GM21528 (cell line): ENCODE results near the gene FCN1.

Source experiments
- ATAC-seq: cut with Tn5 transposase; IDR thresholded peaks from one replicate; pipeline ENCODE4 v1.9.1; 2021; ENCODE audit warnings: mild to moderate bottlenecking, moderate library complexity; ENCODE audit not compliant: unreplicated experiment, low FRiP score

Gene FCN1

DNA sequence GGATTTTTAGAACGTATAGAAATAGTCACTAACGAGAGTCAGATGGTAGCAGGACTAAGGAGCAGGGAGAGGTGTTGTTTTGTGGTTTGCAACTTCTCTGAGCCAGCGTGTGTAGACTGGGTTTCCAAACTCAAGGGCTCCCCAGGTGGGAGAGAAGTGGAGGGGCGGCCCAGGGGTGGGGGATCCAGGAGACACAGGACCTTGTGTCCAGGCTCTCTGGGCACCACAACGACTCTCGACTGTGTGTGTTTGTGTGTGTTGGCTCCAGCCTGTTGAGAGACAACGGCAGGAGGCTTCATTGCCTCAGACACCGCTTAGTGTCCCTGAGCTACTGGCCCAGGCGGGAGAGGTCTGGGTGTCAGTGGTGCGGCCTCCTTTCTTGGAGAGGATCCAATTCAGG lies 934 bp upstream of the FCN1 start:
- ATAC-seq: no peak

DNA sequence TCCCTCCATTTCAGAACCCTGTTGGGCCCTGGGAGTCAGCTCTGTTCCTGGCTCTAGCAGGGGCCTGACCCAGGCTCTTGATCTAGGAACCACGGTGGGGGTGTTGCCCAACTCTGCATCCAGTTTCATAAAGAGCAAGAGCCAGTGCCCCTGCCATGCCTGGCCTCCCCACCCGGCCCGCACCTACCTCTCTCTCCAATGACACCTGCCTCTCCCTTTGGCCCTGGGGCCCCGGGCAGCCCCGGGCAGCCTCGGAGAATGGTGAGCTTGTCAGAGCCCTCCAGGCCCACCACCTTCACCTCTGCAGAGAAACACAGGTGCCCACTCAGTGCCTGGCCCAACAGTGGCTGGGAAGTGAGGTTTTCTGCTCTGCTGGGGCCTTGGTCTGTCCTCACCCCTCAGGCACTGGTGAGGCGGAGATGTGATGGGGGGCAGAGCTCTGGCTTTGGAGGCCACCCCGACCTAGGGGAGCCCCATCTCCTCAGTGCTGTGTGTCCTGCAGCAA lies 1.5 kb downstream of the FCN1 start:
- ATAC-seq: no peak

- no peak for ATAC-seq
Observed at GRCh38 chr9:134915046-134915985, 2.4 kb downstream of the FCN1 start.

- no peak for ATAC-seq
Observed at GRCh38 chr9:134914501-134914834, 3.2 kb downstream of the FCN1 start.

GRCh38 chr9:134913713-134914500 lies 3.8 kb downstream of the FCN1 start:
- no peak for ATAC-seq

GRCh38 chr9:134913041-134913712 lies 4.5 kb downstream of the FCN1 start:
- no peak for ATAC-seq

GRCh38 chr9:134912126-134912840 lies 5.4 kb downstream of the FCN1 start:
- ATAC-seq: no peak

DNA sequence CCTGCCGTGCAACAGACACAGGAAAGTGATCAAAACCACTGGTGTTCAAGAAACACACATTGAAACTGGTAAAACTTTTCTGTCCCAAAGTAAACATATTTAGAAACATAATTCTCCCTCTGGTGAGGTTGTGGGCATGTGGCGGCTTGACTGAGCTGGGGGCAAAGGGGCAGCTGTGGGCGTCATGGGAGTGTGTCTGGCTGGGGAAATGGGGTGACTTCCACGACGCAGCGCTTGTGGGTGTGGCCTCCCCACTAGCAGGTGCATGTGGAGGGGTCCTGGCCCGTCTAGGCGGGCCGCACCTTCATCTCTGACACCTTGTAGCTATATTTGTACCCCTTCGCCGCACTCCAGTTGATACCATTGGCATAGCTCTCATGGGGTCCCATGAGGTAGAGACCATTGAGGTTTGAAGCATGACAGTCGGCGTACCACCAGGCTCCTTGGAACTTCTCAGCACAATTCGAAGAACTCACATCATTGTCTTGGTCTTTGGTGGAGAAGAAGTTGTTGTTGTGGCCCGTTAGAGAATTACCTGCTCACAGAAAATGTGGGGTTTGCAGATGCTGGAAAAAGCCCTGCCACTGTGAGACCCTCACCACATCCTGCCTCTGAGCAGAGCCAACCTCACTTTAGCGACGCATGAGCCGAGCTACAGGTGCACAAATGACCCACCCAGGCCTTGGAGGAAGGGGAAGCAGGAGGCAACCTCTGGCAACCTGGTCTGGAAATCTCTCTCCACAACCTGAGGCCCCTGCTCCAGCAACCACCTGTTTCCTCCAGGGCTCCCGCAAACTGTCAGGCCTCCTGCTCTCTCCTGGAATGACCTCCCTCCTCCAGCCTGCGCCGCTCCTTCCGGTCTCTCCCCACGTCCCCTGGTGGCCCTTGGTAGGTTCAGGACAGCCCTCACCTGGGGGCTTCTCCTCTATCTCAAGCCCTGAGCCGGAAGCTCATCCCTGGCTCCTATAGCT lies 7.9 kb downstream of the FCN1 start:
- ATAC-seq: no peak

DNA sequence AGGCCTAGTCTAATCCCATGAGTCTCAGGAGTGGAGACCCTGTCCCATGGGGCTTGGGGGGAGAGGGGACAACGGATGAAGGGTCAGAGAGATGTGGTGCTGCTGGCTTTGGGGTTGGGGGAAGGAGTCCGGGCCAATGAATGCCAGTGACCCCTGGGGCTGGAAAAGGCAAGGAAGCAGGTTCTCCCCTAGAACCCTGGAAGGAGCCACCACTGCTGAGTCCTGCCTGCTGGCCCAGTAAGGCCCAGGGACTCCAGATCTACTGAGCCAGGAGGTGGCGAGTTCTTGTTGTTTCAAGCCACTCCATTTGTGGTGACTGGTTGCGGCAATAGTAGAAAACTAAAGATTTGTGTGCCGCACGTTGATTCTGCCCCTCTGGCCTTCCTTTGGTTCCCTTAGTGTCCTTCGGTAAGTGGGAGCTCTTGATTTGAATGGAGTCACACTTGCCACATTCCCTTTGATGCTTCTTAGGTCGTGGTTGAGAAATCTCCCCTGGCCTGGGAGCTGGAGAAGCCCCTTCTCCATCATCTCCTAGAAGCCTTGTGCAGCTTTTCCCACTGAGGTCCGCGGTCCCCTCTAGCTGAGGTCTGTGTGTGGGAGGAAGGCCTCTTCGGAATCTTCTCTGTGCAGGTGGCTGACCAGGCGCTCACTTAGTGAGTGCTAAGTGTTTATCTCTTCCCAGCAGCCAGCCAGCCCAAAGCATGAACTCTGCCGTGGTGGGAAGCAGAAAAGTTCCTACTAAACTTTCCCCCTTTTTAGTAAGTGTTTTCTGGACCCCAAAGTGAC lies 9.0 kb downstream of the FCN1 start:
- no peak for ATAC-seq

- ATAC-seq: no peak
Observed at GRCh38 chr9:134902936-134903335, 14.8 kb downstream of the FCN1 start.

- no peak for ATAC-seq
Observed at GRCh38 chr9:134899818-134900217, 17.9 kb downstream of the FCN1 start.

DNA sequence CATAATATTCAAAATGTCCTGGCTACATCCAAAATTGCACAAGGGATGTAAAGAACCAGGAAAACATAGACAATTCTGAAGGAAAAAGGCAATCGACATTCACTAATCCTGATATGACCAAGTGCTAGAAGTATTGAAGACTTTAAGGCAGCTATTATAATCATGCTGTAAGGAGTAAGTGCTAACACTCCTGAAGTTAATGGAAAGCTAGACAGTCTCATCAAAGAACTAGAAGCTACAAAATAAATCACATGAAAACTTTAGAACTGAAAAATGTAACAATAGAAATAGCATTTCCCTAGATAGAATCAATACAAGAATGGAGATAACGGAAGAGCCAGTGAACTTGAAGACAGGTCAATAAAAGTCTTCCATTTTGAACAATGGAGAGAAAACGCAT lies 18.5 kb downstream of the FCN1 start:
- no peak for ATAC-seq

- ATAC-seq: no peak
Observed at GRCh38 chr9:134898319-134898718, 19.4 kb downstream of the FCN1 start.

GRCh38 chr9:134897584-134898170 lies 20.0 kb downstream of the FCN1 start:
- ATAC-seq: no peak

DNA sequence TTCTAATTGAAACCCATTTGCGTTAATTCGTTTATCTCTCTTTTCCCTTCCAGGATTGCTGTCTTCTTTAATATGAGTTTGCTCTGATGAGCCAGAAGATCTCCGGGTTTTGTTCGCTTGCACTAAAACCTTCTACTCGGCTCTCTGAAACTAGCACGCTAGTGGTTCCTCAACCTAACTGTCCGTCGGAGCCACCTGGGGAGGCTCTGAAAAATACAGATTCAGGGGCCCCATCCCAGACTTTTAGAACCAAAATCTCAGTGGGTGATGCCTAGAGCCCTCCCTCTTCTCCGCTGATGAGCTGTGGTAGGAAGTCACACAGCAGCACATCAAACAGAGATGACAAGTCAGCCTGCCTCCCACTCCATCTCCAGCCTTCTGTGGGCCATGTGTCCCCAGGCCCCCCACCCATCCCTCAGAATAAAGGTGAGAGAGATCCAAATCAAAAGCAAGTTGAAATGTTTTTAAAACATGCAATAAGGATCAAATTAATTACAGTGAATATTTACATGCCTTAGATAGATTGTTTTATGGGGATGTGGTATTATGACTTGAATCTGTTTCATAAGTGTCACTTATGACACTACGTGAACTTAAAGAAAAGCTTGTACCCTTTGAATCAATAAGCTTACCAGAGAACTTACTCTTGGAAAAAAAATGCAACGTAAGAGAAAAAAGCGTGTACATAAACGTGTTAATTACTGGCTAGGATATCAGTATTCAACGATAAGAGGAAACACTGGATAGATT lies 20.7 kb downstream of the FCN1 start:
- ATAC-seq: no peak

DNA sequence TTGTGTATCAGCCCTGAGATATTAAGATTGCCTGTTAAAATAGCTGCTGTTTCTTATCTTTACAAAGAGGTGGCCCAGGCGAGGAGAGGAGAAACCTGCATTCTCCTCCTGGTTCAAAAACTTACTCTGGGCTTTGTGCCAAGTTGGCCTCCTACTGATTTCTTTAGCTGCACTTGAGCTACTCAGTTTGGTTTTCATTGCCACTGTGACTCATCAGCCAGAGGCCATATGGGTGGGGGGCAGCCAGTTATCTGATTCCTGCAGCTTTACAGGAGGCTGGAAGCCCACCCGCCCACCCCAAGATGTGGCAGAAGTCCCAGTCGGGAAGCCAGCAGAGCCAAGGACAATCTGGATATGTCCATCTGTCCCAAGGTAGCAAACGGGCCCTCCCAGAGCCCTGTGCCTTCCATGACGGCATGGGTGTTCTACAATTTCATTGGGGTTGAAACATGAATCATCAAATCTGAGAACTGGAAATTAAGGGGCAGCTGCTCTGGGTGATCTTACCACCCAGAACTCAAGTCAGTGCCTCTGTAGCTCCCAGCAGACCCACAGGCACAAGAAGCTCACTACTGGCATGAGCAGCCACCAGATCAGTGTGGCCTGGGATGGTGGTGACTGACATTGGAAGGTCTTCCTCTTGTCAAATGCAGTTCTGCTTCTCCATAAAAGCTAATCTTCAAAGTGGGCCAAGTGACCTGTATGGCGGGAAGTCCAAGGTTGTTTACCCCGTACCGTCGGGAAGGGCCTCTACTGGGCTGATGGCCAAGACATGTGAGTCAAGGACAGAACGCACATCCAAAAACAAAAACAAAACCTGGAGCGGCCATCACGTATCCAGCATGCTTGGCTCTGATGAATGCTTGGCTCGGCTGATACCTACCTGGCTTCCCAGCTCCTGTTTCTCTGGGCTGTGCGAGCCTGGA lies 21.5 kb downstream of the FCN1 start:
- ATAC-seq: no peak
